AG04449 (cell line): ENCODE data around the gene ERBB4.

Experiments used
- CTCF ChIA-PET: fragments of 350-600 bp; formaldehyde crosslinking; extraction: SDS; loops from one replicate; lab custom pipeline; 2021; ENCODE audit warnings: antibody characterized with exemption; lab: Yijun Ruan, JAX
- POLR2A ChIA-PET: fragments of 400-600, 350-600 bp; formaldehyde crosslinking; extraction: SDS; loops from one replicate; lab custom pipeline; 2020; ENCODE audit warnings: antibody characterized with exemption, inconsistent platforms; lab: Yijun Ruan, JAX
- DNase-seq: peaks from one replicate; pipeline ENCODE4 v3.0.0-alpha.2; 2010; ENCODE audit warnings: low read depth, low spot score
- H3K4me3 ChIP-seq: 2 replicates; pipeline ENCODE4 v1.5.1; 2011; ENCODE audit warnings: low read depth, mild to moderate bottlenecking, control low read depth, low read length
- TF ChIP-seq, protein P1 (sequence below): IDR thresholded peaks from one replicate; pipeline ENCODE4 v1.5.1; 2011; ENCODE audit warnings: mild to moderate bottlenecking, moderate library complexity, low read length, control low read depth, inconsistent platforms; ENCODE audit not compliant: insufficient read depth; ENCODE audit errors: missing control alignments

Gene ERBB4

GRCh38 chr2:212276813-212277212 is 261.8 kb downstream of the ERBB4 start:
- ChIA-PET CTCF (no interaction called here), POLR2A (no interaction called here)
- DNase-seq = no peak

GRCh38 chr2:212274215-212274614 is 264.4 kb downstream of the ERBB4 start:
- POLR2A ChIA-PET = no interaction called here
- TF ChIP-seq, protein P1, sequence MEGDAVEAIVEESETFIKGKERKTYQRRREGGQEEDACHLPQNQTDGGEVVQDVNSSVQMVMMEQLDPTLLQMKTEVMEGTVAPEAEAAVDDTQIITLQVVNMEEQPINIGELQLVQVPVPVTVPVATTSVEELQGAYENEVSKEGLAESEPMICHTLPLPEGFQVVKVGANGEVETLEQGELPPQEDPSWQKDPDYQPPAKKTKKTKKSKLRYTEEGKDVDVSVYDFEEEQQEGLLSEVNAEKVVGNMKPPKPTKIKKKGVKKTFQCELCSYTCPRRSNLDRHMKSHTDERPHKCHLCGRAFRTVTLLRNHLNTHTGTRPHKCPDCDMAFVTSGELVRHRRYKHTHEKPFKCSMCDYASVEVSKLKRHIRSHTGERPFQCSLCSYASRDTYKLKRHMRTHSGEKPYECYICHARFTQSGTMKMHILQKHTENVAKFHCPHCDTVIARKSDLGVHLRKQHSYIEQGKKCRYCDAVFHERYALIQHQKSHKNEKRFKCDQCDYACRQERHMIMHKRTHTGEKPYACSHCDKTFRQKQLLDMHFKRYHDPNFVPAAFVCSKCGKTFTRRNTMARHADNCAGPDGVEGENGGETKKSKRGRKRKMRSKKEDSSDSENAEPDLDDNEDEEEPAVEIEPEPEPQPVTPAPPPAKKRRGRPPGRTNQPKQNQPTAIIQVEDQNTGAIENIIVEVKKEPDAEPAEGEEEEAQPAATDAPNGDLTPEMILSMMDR = no peak
- H3K4me3 ChIP-seq = no peak overlapping the region
- CTCF ChIA-PET = no interaction called here
- no peak for DNase-seq

More at GRCh38 chr2:212276813-212277212, 261.8 kb downstream of the ERBB4 start:
- TF ChIP-seq, protein P1 = no peak
- H3K4me3 ChIP-seq = no peak overlapping the region

- DNase-seq = no peak
- CTCF ChIA-PET = no interaction called here
- TF ChIP-seq, protein P1 = no peak
- POLR2A ChIA-PET = no interaction called here
- no peak overlapping the region for H3K4me3 ChIP-seq
Observed at GRCh38 chr2:212271583-212271982, 267.0 kb downstream of the ERBB4 start.

DNA sequence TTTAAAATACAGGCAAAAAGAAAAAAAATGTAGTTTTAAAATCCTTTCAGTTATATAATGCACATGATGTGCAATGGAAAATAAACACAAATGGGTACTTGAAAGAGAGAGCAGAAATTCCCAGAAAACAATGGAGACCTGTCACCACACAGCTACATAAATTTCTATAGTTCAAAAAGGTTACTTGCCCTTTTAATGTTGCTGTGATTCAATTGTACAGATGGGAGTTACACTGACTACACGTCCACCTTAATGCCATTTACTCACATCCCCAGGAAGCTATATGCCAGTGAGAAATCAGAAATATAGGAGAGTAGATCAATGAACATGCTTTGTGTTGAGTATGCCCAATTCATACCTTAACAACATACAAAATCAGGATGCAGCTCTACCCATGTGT is 269.6 kb downstream of the ERBB4 start:
- POLR2A ChIA-PET = no interaction called here

GRCh38 chr2:212266297-212266696 is 272.3 kb downstream of the ERBB4 start:
- ChIA-PET CTCF (no interaction called here), POLR2A (no interaction called here)
- TF ChIP-seq, protein P1 = no peak
- no peak overlapping the region for H3K4me3 ChIP-seq
- no peak for DNase-seq

More for the DNA sequence above, 269.6 kb downstream of the ERBB4 start:
- no peak overlapping the region for H3K4me3 ChIP-seq
- no peak for DNase-seq
- CTCF ChIA-PET = no interaction called here
- TF ChIP-seq, protein P1 = no peak

- ChIA-PET CTCF (no interaction called here), POLR2A (no interaction called here)
- H3K4me3 ChIP-seq = no peak overlapping the region
- no peak for DNase-seq
- TF ChIP-seq, protein P1 = no peak
Observed at GRCh38 chr2:212265777-212266176, 272.8 kb downstream of the ERBB4 start.

DNA sequence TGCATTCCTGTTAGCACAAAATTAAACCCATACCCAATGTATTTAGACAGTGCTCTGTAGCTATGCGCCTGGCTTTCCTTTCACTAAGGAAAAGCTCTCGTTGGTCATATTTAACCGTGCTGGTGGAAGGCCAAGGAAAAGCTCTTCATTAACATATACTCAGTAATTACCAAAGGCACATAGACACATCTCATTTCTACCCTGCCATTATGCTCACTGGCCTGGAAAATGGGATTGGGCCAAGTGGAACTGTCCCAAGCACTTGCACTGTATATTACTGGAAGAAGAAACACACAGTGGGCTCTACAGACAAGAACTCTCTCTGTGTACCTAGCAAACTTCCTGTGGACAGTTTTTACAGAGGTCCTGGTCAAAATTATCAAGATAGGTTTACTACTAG is 274.4 kb downstream of the ERBB4 start:
- no peak for DNase-seq
- CTCF ChIA-PET = no interaction called here
- TF ChIP-seq, protein P1 = no peak
- POLR2A ChIA-PET = no interaction called here
- H3K4me3 ChIP-seq = no peak overlapping the region
